Measurements from ENCODE around the gene RAB29.
A peak's percentile ranks its signal among the peaks of the same experiment; 100 is the strongest.

RAB29 gene

DNA sequence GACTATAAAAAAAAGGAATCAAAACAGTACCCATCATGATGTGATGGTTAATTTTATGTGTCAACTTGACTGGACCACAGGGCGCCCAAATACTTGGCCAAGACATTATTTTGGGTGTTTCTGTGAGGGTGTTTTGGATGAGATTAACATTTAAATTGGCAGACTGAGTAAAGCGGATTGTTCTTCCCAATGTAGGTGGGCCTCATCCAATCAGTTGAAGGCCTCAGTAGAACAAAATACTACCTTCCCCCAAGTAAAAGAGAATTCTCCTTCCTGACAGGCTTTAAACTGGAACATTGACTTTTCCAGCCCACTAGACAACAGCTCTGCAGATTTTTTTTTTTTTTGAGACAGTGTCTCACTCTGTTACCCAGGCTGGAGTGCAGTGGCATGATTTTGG is 10.7 kb downstream of the RAB29 start:
- DNase-seq (ENCODE audit: low read depth in 2 of 2): no peak

DNA sequence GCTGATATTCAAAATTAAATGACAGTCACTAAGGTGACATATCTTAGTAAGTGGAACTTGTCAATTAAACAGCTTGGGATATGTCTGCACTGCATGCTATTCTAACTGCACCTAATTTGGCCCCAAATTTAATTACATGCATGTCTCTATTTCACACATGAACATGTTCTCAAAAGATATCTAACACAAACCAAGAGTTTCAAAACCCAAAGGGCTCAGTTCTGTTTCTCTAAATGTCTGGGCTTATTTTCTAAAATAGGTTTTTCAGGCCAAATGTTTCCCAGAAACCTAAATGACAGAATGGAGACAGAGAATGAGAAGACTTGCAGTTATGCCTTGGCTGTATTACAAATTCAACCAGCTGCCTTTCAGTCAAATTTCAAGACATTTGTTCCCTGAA is 11.3 kb downstream of the RAB29 start:
- no peak for DNase-seq (ENCODE audit: low read depth in 2 of 2)

DNA sequence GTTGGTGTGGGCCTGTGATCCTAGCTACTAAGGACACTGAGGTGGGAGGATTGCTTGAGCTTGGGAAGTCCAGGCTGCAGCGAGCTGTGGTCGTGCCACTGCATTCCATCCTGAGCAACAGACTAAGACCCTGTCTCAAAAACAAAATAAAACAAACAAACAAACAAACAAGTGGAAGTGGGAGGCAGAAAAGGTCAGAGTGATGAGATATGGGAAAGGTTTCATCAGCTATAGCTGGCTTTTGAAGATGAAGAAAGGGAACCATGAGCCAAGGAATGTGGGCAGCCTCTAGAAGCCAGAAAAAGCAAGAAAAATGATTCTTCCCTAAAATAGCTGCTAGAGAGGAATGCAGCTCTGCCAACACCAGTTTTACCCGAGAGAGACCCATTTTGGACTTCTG is 14.7 kb downstream of the RAB29 start:
- DNase-seq (ENCODE audit: low read depth in 2 of 2): no peak

DNA sequence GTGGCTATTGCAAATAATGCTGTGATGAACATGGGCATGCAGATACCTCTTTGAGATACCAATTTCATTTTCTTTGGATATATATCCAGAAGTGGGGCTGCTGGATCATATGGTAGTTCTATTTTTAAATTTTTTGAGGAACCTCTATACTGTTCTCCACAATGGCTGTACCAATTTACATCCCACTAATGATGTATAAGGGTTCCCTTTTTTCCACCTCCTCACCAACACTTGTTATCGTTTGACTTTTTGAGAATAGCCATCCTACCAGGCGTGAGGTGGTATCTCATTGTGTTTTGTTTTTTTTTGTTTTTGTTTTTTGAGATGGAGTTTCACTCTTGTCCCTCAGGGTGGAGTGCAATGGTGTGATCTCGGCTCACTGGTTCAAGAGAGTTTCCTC is 18.7 kb downstream of the RAB29 start:
- DNase-seq (ENCODE audit: low read depth in 2 of 2): no peak

DNA sequence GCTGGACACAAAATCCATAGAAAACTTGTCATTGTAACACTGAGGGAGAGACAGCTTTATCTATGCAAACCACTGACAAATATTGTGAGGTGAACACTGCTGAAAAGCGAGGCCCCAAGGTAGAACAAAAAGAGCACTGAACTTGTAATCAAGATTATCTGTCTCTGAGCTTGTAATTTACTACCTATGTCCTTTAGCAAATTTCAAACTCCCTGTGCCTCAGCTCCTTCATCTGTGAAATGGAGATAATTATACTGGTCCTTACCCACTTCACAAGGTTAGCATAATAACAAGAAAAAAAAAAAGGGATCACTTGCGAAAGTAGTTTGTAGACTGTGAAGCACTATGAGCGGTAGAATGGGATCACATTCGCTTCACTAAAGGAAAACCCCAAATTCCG is 20.4 kb downstream of the RAB29 start:
- no peak for DNase-seq (ENCODE audit: low read depth in 2 of 2)

- no peak for DNase-seq (ENCODE audit: low read depth in 2 of 2)
Observed at GRCh38 chr1:205751036-205751651, 24.1 kb downstream of the RAB29 start.

GRCh38 chr1:205750138-205751035 is 24.9 kb downstream of the RAB29 start, which contains the start of gene NUCKS1:
Gene NUCKS1 (minus strand): TSS chr1:205750182. CDS start chr1:205749973, 209 bp downstream.
- DNase-seq (ENCODE audit: low read depth in 2 of 2): peak; percentile 94 to 96

GRCh38 chr1:205749234-205750137 is 25.8 kb downstream of the RAB29 start:
- peak; percentile 95 to 97 for DNase-seq (ENCODE audit: low read depth in 2 of 2)

- peak; percentile 40 to 43 for DNase-seq (ENCODE audit: low read depth in 2 of 2)
Observed at GRCh38 chr1:205748403-205749233, 26.7 kb downstream of the RAB29 start.

DNA sequence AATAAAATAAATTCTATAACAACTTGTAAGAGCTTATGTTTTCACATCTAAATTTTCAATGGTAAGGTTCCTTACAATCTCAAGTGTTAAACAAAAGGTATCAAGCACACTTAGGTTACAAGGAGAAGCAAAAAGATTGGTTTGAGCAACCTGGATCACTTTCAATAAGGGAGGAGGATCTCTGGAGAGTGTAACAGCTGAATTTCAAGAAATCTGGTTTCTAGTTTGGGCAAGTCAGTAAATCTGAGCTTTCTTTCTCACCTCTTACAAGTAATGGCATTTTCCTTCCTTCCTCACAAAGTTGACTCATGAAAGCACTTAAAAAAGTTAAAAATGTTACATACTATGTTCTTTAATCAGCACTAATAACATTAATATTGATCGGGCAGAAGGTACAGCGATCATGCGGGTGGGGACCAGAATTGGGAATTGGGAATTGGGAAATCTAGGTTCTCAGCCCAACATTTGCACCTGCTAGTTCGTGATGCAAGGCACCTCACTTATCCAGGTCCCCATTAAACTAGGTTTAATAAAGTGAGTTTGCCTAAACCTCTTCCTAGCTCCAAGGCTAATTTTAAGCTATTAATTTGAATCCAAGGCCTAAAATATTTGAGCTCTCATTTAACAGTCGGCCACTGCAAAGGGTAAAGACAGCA is 28.4 kb downstream of the RAB29 start:
- DNase-seq (ENCODE audit: low read depth in 2 of 2): no peak

DNA sequence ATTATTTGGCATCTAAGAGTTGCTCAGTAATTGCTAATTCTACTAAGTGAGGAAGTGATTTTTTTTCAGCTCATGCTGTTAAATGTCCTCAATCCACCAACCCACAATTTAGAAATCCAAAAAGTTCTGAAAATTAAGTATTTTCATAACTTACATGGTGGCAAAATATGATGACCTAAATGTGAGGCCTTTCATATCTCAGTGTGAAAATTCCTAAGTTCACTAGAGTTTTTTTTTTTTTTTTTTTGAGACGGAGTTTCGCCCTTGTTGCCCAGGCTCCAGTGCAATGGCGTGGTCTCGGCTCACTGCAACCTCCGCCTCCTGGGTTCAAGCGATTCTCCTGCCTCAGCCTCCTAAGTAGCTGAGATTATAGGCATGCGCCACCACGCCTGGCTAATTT is 30.9 kb downstream of the RAB29 start:
- DNase-seq (ENCODE audit: low read depth in 2 of 2): no peak

DNA sequence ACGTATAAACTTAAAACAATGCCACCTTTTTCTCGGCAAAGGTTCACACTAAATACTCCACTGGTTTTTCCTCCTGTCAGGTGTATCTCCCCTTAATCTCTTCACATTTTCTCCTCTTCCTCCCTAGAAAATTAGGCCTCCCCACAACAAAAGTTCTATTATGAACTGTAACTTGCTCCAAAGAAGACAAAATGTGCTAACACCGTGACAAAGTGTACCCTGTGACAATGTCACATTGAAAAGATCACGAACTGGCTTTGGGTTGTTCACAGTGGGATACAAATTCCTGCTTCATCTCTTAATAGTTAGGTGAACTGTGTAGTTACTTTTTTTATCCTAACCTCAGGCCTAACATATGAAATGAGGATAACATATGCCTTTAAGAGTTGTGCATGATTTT is 31.3 kb downstream of the RAB29 start:
- DNase-seq (ENCODE audit: low read depth in 2 of 2): no peak

DNA sequence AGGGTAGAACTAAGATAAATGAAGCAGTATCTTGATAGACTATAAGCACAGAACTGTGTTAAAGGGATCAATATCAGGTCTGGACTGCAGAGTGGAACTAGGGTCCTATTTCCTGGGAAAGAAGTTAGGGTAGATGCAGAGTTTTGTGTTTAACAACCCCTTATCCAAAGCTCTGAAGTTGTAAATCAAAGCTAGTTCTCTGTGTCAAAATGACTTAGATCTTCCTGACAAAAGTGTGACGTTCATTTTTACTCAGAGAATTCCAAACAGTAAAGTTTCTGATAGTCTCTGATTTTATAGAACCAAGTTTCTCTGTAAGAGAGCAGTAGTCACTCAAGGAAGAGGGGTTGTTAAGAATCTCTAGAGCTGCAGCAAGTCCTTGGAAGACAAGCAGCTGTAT is 33.6 kb downstream of the RAB29 start:
- DNase-seq (ENCODE audit: low read depth in 2 of 2): no peak

DNA sequence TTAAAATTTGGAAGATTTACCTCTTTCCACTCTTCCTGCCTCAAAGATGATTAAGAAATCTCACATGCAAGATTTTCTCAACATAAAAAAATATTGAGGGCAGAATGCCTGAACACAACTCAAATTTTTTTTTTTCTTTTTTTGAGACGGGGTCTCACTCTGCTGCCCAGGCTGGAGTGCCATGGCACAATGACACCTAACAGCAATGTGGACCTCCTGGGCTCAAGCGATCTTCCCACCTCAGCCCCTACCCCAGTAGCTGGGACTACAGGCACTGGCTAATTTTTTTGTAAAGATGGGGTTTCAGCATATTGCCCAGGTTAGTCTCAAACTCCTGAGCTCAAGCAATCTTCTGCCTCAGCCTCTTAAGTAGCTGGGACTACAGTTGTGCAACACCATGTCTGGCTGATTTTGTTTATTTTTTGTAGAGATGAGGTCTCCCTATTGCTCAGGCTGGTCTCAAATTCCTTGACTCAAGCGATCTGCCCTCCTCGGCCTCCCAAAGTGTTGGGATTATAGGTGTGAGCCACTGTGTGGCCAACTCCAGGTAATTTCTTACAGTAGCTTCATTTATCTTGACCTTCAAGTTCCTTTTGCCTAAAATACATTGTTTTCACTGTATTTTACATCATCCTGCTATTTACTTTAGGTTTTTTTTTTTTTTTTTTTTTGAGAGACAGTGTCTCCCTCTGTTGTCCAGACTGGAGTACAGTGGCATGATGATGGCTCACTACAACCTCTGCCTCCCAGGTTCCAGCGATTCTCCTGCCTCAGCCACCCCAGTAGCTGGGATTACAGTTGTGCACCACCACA is 35.7 kb downstream of the RAB29 start:
- DNase-seq (ENCODE audit: low read depth in 2 of 2): no peak

DNA sequence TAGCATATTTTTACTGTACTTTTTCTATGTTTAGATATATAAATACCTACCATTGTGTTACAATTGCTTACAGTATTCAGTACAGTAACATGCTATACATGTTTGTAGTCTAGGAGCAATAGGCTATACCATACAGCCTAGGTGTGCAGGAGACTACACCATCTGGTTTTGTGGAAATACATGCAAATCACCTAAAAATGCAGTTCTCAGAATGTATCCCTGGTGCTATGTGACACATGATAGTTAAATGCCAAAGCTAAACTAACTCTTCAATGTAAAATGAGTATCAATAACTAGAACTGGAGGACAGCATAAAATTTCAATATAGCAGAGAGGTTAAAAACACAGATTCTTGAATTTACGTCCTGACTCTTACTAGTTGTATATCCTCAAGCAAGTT is 40.1 kb downstream of the RAB29 start:
- no peak for DNase-seq (ENCODE audit: low read depth in 2 of 2)

DNA sequence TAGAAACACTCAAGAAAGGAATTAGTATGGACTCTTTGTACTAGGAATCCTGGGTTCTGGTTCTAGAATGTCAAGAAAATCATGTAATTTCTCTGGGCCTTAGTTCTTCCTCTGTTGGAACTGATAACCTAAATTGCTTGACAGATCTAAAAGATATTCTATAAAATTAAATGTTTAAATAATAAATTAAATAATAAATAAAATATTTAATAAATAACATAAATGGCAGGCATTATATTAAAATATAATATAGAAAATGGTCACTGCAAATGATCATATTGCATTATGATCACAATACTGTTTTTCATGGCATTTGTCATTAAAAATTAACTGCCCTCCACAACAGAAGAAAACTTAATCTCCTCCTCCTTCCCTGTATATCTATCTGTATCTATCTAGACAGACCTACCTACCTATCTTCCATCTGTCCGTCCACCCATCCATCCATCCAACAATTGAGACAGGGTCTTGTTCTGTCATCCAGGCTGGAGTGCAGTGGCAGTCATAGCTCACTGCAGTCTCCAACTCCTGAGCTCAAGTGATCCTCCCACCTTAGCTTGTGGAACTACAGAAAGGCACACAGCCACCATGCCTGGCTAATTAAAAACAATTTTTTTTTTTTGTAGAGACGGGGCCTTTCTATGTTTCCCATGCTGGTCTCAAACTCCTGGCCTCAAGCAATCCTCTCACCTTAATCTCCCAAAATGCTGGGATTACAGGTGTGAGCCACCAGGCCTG is 41.7 kb downstream of the RAB29 start:
- no peak for DNase-seq (ENCODE audit: low read depth in 2 of 2)

DNA sequence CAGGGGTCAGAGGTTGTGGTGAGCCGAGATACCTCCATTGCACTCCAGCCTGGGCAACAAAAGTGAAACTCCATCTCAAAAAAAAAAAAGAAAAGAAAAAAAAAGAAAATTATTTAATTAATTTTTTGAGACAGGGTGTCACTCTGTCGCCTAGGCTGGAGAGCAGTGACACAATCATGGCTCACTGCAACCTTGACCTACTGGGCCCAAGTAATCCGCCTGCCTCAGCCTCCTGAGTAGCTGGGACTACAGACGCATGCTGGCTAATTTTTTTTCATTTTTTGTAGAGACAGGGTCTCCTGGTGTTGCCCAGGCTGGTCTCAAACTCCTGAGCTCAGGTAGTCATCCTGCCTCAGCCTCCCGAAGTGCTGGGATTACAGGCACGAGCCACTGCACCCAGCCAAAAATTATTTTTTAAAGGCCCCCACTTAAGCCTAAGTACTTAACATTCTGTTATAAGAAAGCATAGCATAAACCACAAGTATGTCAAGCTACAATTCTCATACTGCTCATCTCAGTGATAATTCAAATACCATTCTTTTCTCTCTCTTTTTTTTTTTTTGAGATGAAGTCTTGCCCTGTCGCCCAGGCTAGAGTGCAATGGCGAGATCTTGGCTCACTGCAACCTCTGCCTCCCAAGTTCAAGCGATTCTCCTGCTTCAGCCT is 45.2 kb downstream of the RAB29 start:
- DNase-seq (ENCODE audit: low read depth in 2 of 2): no peak

DNA sequence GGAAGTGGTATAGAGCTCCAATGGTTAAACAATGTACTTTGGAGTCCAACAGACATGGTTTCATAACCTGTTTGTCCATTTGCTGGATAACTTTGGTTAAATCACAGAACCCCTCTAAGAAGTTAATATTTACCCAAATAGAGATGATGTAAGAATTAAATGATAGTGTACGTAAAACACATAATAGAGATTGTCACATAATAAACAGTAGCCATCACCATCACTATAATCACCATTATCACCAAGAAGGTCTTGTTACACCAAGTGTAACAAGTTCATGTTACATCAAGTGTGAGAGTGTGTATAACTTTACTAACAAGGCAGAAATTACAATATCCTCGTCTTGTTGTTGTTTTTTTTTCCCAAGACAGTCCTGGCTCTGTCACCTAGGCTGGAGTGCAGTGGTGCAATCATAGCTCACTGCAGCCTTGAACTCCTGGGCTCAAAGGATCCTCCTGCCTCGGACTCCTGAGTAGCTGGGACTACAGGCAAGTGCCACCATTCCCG is 48.6 kb downstream of the RAB29 start:
- no peak for DNase-seq (ENCODE audit: low read depth in 2 of 2)

Measured in stimulated activated CD4-positive, alpha-beta T cell treated with anti-CD3 and anti-CD28 coated beads, Interleukin-15, amount 100 ng/mL, for 48 hours (primary cell).